ENCODE results near the gene ATOH8. TPM values are rescaled to one million over a fixed set of nuclear protein-coding genes. Genes with fewer than 3 reads are reported as not detected.

ATOH8 gene
- total RNA-seq, 4 donors from 2014 or later, result 2.0 to 24.6 (median 7.6) TPM

DNA sequence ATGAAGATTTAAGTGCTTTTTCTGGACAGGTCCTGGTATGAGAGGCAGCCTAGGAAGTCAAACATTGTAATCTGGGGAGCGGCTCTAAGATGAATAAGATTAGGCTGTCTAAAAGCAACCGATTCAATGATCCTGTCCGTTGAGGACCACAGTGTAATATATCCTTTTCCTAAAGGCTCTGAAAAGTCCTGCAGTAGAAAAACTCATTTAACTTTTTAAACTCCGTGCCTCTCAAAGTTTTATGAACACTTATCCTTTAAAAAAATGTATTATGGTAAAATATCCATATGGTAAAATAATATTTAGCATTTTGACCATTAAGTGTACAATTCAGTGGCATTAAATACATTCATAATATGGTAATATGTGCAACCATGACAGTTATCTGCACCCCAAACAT is 39.8 kb downstream of the ATOH8 start:
- no peaks in the 10 kb centered on the region for H3K9me3 ChIP-seq
- WGBS, 2 donors, result 57 to 59% methylated on average over 4 of the region's 4 CpGs
- no peak overlapping the region for H3K4me3 ChIP-seq
- H3K4me1 ChIP-seq, result peaks cover 20 to 69% (median 50%) of the 10 kb centered on the region in 3 donors
- TF ChIP-seq CTCF (IDR thresholded peaks at IDR 0.05), result no peak
- TF ChIP-seq POLR2A (IDR thresholded peaks at IDR 0.05), result no peak
- no peaks in the 10 kb centered on the region for H3K27me3 ChIP-seq
- intact Hi-C loops (cut with DNase I), result no loop called here
- peak overlapping the region in 3 of 4 donors; percentile 54 to 78 (median 65) for H3K27ac ChIP-seq
- no peaks in the 10 kb centered on the region for H3K36me3 ChIP-seq
- no peak for DNase-seq

- intact Hi-C loops (cut with DNase I), result no loop called here
- Histone ChIP-seq H3K36me3 (no peaks in the 10 kb centered on the region), H3K4me1 (peaks cover 20 to 69% (median 50%) of the 10 kb centered on the region in 3 donors), H3K27me3 (no peaks in the 10 kb centered on the region), H3K4me3 (no peak overlapping the region), H3K9me3 (no peaks in the 10 kb centered on the region), H3K27ac (peak overlapping the region in 3 of 4 donors; percentile 54 to 78 (median 65))
- TF ChIP-seq CTCF (IDR thresholded peaks at IDR 0.05) (no peak), POLR2A (IDR thresholded peaks at IDR 0.05) (no peak)
- WGBS, 2 donors, result 87 to 89% methylated on average over 2 to 3 of the region's 3 CpGs
- no peak for DNase-seq
These were observed 40.2 kb downstream of the ATOH8 start for GRCh38 chr2:85794038-85794441.

DNA sequence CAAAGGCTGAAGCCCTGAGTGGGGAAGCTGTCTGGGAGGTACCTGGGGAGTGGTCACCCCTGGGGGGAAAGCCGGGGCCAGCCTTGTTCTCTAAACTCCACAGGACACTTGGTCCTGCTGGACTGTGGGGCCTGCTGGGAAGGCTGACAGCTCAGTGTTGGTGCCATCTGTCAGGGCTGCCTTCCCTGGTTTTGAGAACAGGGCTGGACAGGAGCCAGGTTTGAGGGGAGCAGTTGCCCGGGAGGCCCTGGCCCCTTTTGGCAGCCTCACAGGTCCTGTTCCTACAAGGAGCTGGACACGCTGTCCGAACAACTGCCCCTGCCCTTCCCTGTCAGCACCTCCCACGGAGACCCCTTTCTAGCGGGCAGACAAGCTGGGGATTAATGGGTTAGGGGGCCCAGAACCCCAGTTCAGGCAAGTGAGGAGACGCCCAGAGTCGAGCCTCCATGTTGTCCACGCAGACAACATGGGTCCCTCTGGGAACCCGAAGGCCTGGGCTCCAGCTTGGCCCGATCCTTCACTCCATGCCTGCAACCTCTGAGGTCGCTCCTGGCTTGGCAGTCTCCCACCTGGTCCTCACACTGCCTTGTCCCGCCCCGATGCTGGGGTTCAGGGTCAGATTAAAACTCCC is 40.8 kb downstream of the ATOH8 start:
- intact Hi-C loops (cut with DNase I), result no loop called here
- peaks cover 20 to 69% (median 50%) of the 10 kb centered on the region in 3 donors for H3K4me1 ChIP-seq
- no peaks in the 10 kb centered on the region for H3K9me3 ChIP-seq
- H3K27me3 ChIP-seq, result no peaks in the 10 kb centered on the region
- 63 to 67% methylated on average over 3 to 8 of the region's 14 CpGs for WGBS, 2 donors
- no peaks in the 10 kb centered on the region for H3K36me3 ChIP-seq
- H3K4me3 ChIP-seq, result no peak overlapping the region
- DNase-seq, result no peak
- TF ChIP-seq POLR2A (IDR thresholded peaks at IDR 0.05) (no peak), CTCF (IDR thresholded peaks at IDR 0.05) (no peak)
- H3K27ac ChIP-seq, result peak overlapping the region in 3 of 4 donors; percentile 12 to 78 (median 54)

DNA sequence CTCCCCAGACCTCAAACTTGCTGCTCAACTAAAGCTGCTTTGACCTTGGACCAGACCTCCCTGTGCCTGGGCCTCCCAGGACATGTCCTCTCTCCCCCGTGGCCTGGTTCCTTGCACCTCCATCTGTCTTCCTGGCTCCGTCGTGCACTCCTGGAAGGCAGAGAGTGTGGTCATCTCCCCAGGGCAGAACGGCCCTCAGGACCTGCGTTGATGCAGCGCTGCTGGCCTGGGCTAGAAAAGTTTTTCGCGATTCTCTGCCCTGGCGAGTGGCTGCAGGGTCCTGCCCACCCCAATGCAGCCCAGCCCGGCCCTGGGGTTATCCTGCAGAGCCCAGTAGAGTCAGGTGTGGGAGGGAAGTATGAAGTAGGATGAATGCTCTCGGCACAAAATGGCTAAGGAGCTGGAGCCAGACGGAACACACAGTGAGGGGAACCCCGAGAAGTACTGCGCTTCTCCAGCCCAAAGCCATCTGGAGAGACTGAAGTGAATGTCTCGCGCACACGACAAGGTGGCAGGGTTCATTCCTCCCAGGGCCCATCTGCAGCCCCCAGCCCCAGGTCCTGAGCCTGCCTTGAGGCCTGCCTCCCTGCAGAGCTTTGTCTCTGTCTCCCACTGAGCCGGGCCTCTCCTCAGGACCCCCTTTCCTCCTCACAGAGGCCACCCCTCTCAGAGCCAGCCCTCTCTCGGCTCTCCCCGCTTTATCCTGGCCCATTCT is 41.7 kb downstream of the ATOH8 start:
- 86 to 92% methylated on average over 11 to 12 of the region's 20 CpGs for WGBS, 2 donors
- intact Hi-C loops (cut with DNase I), result no loop called here
- Histone ChIP-seq H3K27ac (peak overlapping the region in 3 of 4 donors; percentile 12 to 78 (median 54)), H3K4me3 (no peak overlapping the region), H3K9me3 (no peaks in the 10 kb centered on the region), H3K36me3 (no peaks in the 10 kb centered on the region), H3K4me1 (peaks cover 20 to 69% (median 48%) of the 10 kb centered on the region in 3 donors), H3K27me3 (no peaks in the 10 kb centered on the region)
- no peak for TF ChIP-seq CTCF (IDR thresholded peaks at IDR 0.05)
- no peak for TF ChIP-seq POLR2A (IDR thresholded peaks at IDR 0.05)
- DNase-seq, result no peak

- no peak overlapping the region for H3K4me3 ChIP-seq
- peak overlapping the region in 3 of 4 donors; percentile 12 to 78 (median 54) for H3K27ac ChIP-seq
- H3K27me3 ChIP-seq, result no peaks in the 10 kb centered on the region
- H3K4me1 ChIP-seq, result peaks cover 20 to 69% (median 46%) of the 10 kb centered on the region in 3 donors
- intact Hi-C loops (cut with DNase I), result no loop called here
- no peak for TF ChIP-seq CTCF (IDR thresholded peaks at IDR 0.05)
- no peak for TF ChIP-seq POLR2A (IDR thresholded peaks at IDR 0.05)
- 75 to 81% methylated on average over 4 to 5 of the region's 6 CpGs for WGBS, 2 donors
- no peak for DNase-seq
- peaks cover 0 to 3% (median 0%) of the 10 kb centered on the region in 3 donors for H3K9me3 ChIP-seq
- no peaks in the 10 kb centered on the region for H3K36me3 ChIP-seq
These were observed 42.2 kb downstream of the ATOH8 start for GRCh38 chr2:85796046-85796340.

All from esophagus squamous epithelium (tissue), 5 donors.